Epithelial cell of proximal tubule (primary cell): ENCODE results near the gene FUCA1. TPM values are rescaled to one million over a fixed set of nuclear protein-coding genes. Genes with fewer than 3 reads are reported as not detected.
"Not testable (repeated sequence)": the region's sequence is repeated elsewhere in the genome, so short reads cannot be mapped to it uniquely, and the experiment has no call there.

Experiments used
- DNase-seq: peaks from one replicate; pipeline ENCODE4 v3.0.0-alpha.2; 2011; ENCODE audit warnings: low read depth
- H3K4me3 ChIP-seq: 2 replicates; pipeline ENCODE4 v1.5.1; 2011; ENCODE audit warnings: low read depth, mild to moderate bottlenecking, low read length
- total RNA-seq: library from RNA; depleted of rRNA; stranded (reverse); fragments of >200 nt; gene quantifications from 2 replicates; pipeline ENCODE4 v1.2.3, GENCODE V29; 2015
- TF ChIP-seq, protein P1 (sequence below): conservative IDR thresholded peaks from 2 replicates; pipeline ENCODE4 v1.5.1; 2012; ENCODE audit warnings: low read depth, mild to moderate bottlenecking, low read length

FUCA1 gene
- total RNA-seq, 1 donor from 2014 or later: 31.9 TPM

DNA sequence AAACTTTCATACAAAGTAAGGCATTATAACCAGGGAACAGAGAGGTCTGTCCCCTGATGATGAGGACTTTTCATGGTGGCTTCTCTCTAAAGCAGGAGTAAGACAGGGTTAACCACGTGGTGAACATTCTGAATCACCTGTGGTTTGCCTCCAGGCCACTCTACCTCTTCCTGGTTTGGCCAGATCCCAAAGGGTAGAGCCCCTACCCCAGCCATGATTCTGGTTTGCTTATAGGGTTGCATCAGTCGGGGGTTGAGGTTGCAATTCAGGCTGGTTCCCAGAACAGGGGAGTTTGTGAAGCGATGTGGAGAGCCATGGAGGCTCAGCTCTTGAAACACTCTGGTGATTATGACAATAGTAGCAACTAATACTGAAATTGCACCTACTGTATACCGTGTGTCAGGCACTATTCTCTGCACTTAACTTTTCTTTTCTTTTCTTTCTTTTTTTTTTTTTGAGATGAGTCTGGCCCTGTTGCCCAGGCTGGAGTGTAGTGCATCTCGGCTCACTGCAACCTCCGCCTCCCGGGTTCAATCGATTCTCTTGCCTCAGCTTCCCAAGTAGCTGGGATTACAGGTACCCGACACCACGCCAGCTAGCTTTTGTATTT, 36.8 kb upstream of the FUCA1 start:
- no peak overlapping the region for H3K4me3 ChIP-seq
- no peak for DNase-seq
- TF ChIP-seq, protein P1, sequence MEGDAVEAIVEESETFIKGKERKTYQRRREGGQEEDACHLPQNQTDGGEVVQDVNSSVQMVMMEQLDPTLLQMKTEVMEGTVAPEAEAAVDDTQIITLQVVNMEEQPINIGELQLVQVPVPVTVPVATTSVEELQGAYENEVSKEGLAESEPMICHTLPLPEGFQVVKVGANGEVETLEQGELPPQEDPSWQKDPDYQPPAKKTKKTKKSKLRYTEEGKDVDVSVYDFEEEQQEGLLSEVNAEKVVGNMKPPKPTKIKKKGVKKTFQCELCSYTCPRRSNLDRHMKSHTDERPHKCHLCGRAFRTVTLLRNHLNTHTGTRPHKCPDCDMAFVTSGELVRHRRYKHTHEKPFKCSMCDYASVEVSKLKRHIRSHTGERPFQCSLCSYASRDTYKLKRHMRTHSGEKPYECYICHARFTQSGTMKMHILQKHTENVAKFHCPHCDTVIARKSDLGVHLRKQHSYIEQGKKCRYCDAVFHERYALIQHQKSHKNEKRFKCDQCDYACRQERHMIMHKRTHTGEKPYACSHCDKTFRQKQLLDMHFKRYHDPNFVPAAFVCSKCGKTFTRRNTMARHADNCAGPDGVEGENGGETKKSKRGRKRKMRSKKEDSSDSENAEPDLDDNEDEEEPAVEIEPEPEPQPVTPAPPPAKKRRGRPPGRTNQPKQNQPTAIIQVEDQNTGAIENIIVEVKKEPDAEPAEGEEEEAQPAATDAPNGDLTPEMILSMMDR: no peak

DNA sequence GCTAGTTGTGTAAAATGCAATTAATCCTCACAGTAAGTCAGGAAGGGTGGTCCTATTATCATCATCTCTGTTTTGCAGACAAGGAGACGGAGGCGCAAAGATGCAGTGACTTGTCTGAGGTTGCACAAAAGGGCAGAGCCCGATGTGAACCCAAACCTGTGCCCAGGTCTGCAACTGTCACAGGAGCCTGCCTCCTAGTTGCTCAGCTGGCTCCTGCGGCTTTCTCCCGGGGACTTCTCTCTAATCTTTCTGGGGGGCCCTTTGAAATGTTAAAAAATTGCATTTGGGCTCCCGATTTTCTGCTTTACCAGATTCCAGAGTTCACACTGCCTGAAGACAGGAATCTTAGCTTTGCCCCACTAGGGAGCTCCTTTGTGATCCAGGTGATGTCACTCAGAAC, 35.7 kb upstream of the FUCA1 start:
- TF ChIP-seq, protein P1: no peak
- H3K4me3 ChIP-seq: no peak overlapping the region
- DNase-seq: no peak

DNA sequence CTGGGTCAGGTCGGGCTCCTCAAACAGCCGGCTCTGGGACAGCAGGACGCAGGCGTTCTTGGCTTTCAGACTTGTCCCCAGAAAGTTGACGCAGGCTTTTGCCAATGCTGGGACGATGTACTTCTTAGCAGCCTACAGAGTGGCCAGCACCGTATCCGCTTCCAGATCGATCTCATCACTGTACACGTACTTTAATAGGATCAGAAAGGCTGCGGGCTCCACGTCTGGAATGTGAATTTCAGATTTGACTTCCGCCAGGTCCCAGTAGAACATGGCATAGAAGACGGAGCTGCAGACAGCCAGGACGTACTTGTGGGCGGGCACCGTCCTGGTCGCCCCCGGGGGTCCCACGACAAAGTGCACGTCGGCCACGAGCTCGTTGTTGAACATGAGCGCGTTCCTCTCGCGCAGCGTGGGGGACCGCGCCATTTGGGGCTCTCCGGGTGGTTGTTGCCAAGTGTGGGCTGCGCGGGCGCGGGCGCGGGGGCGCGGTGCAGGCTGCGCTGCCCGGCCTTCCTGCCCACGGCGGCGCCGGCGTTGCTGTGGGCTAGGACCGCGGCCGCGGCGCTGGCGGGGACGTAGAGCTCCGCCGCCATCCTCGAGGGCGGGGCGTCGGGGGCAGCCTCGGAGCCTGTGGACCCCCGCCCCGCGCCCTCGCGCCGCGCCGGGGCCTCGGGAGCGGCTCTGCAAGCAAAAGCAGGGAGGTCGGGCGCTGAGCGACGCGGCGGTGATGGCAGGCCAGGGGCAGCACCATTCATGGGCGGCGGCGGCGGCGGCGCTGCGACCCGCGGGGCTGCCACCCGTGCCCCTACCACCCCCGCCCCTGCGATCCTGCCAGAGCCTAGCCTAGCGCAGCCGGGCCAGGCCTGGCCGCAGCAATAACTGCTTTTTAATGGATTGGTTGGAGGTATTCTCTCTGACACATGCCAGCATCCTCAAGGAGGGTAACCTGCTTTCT, 34.5 kb upstream of the FUCA1 start:
- DNase-seq: no peak
- TF ChIP-seq, protein P1: no peak
- peak overlapping the region; percentile 27 for H3K4me3 ChIP-seq

DNA sequence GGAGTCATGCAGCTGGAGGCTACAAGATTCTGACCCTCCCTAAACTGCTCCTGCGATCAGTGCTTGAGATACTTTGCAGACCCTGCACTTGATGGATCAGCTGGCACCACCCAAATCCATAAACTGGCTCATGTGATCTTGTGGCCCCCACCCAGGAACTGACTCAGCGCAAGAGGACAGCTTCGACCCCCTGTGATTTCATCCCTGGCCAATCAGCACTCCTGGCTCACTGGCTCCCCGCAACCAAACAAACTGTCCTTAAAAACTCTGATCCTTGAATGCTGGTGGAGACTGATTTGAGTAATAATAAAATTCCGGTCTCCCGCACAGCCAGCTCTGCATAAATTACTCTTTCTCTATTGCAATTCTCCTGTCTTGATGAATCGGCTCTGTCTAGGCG, 31.9 kb upstream of the FUCA1 start:
- not testable (repeated sequence) for H3K4me3 ChIP-seq, DNase-seq

DNA sequence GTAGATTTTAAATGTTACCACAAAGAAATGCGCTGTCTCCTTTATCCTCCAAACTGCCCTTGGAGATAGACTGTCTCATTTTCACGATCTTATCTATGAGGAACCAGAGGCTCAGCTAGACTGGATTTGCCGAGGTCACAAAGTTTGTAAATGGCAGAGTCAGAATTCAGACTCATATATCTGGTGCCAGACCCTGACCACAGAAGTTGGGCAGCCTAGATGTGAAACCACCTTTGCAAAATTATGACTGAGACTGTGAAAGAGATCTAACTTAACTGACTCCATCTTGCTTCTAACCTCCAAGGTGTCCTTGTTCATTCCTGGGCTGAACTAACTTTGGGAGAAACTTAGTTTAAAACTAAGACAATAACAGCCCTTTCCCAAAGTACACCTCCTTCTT, 31.0 kb upstream of the FUCA1 start:
- H3K4me3 ChIP-seq: no peak overlapping the region
- no peak for DNase-seq
- TF ChIP-seq, protein P1: no peak

DNA sequence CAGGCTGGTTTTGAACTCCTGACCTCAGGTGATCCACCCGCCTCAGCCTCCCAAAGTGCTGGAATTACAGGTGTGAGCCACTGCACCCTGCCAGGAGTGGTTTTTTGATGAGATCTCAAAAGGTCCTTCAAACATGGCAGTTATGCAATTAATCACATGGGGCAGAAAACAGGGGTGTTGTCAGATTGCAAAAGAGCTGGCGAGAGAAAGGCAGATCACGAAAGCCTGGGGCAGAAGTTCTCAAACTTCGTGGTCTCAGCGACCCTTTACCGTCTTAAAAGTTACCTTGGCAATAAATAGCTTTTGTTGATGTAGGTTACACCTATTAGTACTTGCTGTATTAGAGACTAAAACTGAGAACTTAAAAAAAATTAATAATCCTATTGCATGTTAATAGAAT, 29.0 kb upstream of the FUCA1 start:
- DNase-seq: no peak
- TF ChIP-seq, protein P1: no peak
- H3K4me3 ChIP-seq: no peak overlapping the region

DNA sequence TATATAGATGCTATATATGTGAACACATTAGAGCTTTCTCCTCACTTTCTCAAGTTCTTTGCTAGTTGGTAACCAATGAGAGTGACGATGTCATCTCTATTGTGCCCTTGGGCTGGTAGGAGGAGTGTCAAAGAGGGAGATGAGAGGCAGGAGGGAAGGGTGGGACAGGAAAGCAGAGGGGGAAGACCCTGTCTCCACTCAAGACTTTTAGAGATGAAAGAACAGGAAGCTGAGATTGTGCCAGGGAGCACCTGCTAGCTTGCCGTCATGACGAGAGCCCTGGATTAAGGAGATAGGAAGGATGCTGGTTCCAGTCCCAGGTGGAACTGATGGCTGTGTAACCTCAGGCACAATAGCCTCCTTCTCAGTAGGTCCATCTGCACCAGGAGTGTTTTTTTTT, 28.4 kb upstream of the FUCA1 start:
- TF ChIP-seq, protein P1: no peak
- no peak overlapping the region for H3K4me3 ChIP-seq
- DNase-seq: no peak
